GM12892 (cell line): ENCODE results near the gene TRABD2B.

ENCODE experiments used
- POLR2A ChIP-seq: IDR thresholded peaks from 2 replicates; pipeline ENCODE4 v1.6.1; 2011; ENCODE audit warnings: low read depth, low read length, control low read depth
- POLR2AphosphoS5 ChIP-seq: IDR thresholded peaks from 2 replicates; pipeline ENCODE4 v1.6.1; 2011; ENCODE audit warnings: low read depth, low read length, control low read depth

DNA sequence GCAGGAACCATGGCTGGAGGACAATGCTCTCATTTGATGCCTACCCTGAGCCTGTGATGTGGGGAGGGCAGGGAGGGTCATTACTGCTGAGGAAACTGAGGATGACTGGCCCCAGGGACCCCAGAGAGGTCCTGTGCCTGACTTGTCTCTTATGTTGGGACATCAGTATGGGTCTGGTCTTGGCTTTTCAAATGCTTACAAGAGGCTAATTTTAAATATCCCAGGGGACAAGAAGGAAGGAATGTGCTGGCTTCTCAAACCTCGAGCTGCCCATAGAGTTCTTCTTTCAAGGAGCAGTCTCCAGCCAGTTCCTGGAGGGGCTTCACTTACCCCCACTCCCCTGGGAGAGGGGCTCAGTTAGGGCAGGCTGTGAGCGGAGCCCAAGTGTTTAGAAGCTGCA, 168.2 kb downstream of the TRABD2B start:
- TF ChIP-seq POLR2A (no peak), POLR2AphosphoS5 (no peak)
